ENCODE data around the gene GNAS-AS1.

DNA sequence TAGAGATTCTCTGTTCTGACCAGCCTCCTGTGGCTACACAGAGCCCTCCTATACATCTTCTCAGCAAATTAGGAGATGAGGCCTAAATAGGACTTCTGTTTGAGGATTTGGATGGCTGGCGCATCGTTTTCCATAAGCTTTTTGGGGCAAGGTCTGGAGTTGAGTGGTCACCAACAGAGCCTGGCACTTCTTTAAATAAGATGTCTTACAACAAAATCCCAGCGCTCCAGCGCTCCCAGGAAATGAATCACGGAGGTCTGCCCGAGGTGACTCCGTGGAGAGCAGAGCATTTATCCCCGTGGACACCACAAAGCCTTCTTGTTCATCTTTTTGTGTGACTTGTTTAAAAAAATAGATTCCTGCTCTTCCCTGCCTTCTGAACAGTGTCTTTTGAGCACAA lies 75.3 kb downstream of the GNAS-AS1 start:
- TF ChIP-seq POLR2A (IDR thresholded peaks at IDR 0.05; ENCODE audit: extremely low read depth, insufficient read length) (no peak), CTCF (IDR thresholded peaks at IDR 0.05; ENCODE audit: low read depth, low read length) (no peak), MYC (IDR thresholded peaks at IDR 0.05; ENCODE audit: low read depth, low read length) (no peak)

Data from NB4 (cell line).